ENCODE data around the gene CRYBB3. TPM values are rescaled to one million over a fixed set of nuclear protein-coding genes. Genes with fewer than 3 reads are reported as not detected.
"Not testable (repeated sequence)": the region's sequence is repeated elsewhere in the genome, so short reads cannot be mapped to it uniquely, and the experiment has no call there.

Gene CRYBB3
- polyA plus RNA-seq, 6 donors from 2014 or later: not detected

DNA sequence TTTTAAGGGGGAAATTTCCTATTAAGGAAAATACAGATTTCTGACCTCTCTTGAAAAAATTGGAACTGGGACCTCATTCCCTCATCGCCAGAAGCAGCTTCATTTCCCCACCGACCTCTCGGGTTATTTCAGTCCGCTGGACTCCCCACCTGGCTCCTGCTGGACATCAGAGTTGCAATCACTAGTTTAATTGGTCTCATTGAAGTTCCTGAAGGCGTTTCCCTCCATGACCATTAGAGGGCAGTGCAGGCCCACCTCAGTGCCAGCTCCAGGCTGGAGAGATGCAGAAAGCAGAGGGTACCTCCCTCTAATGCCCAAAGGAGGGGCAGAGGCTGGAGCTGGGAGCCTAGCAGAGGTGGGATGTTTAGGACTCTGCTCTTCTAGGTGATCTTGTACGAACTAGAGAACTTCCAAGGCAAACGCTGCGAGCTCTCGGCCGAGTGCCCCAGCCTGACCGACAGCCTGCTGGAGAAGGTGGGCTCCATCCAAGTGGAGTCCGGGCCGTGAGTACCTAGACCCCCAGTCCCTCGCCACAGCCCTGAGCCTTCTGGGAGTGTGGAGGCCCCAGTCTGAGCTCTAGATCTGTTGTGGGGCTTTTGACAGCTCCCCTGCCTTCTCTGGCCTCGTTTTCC is 2.7 kb downstream of the CRYBB3 start:
- Mint-ChIP-seq H3K36me3 (no peaks in the 10 kb centered on the region), H3K4me3 (no peak overlapping the region), H3K27me3 (peaks cover 4 to 17% (median 8%) of the 10 kb centered on the region in 3 donors), H3K4me1 (no peaks in the 10 kb centered on the region), H3K27ac (peak overlapping the region in 2 of 6 donors; percentile 44), H3K9me3 (no peaks in the 10 kb centered on the region)
- DNase-seq (peak; percentile 16), ATAC-seq (ENCODE audit: low read depth in 2 of 2) (no peak)

DNA sequence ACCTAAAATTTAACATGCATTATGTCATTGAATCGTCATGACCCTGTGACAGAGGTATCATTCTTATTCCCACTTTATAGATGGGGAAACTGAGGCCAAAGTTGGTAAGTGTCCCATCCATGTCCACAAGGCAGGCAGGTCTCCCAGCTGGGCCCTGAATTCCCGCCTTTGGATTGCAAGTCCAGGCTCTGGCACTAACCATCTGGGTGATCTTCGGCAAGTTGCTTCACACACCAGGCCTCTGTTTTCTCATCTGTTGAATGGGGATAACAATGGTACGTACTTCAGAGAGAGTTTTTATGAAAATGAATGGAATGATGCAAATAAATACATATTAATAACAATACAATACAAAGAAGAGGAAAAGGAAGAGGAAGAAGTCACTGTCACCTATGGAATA is 3.4 kb downstream of the CRYBB3 start:
- H3K4me3 Mint-ChIP-seq: peak overlapping the region in 1 of 8 donors; percentile 57
- peaks cover 0 to 5% (median 0%) of the 10 kb centered on the region in 7 donors for H3K9me3 Mint-ChIP-seq
- no peak for DNase-seq
- no peak overlapping the region for H3K27ac Mint-ChIP-seq
- ATAC-seq (ENCODE audit: low read depth in 2 of 2): no peak
- H3K27me3 Mint-ChIP-seq: peaks cover 9 to 24% (median 14%) of the 10 kb centered on the region in 3 donors
- no peaks in the 10 kb centered on the region for H3K4me1 Mint-ChIP-seq
- no peaks in the 10 kb centered on the region for H3K36me3 Mint-ChIP-seq

DNA sequence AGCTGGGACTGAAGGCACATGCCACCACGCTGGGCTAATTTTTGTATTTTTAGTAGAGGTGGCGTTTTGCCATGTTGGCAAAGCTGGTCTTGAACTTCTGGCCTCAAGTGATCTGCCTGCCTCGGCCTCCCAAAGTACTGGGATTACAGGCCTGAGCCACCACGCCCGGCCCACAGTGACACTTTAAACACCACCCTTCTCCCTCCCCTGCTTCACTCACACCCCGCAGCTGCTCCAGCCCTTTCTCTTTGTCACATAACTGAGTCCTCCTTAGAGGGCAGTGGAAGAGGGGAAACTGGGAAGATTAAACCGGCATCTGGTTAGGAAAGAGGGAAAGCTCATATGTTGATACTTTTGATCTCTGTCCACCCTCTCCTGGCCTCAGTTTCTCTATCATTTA is 4.9 kb downstream of the CRYBB3 start:
- ATAC-seq (ENCODE audit: low read depth in 2 of 2); H3K9me3 Mint-ChIP-seq; H3K4me3 Mint-ChIP-seq; H3K27ac Mint-ChIP-seq; H3K4me1 Mint-ChIP-seq; H3K36me3 Mint-ChIP-seq; DNase-seq: not testable (repeated sequence)
- H3K27me3 Mint-ChIP-seq: peaks cover 5 to 27% (median 16%) of the 10 kb centered on the region in 3 donors

DNA sequence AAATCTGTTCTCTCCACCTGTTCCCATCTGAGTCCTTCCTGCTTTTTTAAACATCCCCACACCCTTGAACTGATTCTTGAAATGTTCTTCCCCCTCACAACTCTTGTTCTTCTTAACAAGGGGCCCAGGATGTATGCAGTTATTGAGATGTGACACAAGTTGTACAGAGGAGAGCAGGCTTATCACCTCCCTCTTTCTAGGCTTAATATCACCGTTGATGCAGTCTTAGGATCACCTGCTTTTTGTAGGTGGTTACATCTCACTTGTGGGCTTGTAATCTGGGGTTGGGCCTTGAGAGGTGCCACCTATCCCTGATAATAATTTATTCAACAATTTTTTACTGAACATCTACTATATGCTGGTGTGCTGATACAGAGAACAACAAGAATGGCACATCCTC is 6.2 kb downstream of the CRYBB3 start:
- Mint-ChIP-seq H3K4me1 (no peaks in the 10 kb centered on the region), H3K36me3 (no peaks in the 10 kb centered on the region), H3K27ac (no peak overlapping the region), H3K27me3 (peaks cover 5 to 27% (median 16%) of the 10 kb centered on the region in 3 donors), H3K4me3 (no peak overlapping the region), H3K9me3 (peaks cover 0 to 5% (median 0%) of the 10 kb centered on the region in 7 donors)
- ATAC-seq (ENCODE audit: low read depth in 2 of 2): no peak
- no peak for DNase-seq

DNA sequence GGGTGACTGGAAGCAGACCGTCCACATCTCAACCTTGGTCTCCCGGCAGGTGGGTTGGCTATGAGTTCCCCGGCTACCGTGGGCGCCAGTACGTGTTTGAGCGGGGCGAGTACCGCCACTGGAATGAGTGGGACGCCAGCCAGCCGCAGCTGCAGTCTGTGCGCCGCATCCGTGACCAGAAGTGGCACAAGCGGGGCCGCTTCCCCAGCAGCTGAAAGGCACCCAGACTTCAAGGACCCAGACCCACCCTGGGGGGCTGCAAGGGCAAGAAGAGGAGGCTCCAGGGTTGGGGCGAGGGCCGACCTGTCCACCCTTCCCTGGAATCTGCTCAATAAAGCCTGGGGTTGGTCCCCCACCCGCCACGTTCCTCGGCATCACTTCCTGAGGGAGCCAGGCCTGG is 7.3 kb downstream of the CRYBB3 start:
- DNase-seq: no peak
- no peak for ATAC-seq (ENCODE audit: low read depth in 2 of 2)
- H3K27me3 Mint-ChIP-seq: peaks cover 5 to 26% (median 24%) of the 10 kb centered on the region in 3 donors
- H3K4me3 Mint-ChIP-seq: no peak overlapping the region
- H3K9me3 Mint-ChIP-seq: peaks cover 0 to 5% (median 0%) of the 10 kb centered on the region in 7 donors
- no peak overlapping the region for H3K27ac Mint-ChIP-seq
- H3K36me3 Mint-ChIP-seq: no peaks in the 10 kb centered on the region
- no peaks in the 10 kb centered on the region for H3K4me1 Mint-ChIP-seq

DNA sequence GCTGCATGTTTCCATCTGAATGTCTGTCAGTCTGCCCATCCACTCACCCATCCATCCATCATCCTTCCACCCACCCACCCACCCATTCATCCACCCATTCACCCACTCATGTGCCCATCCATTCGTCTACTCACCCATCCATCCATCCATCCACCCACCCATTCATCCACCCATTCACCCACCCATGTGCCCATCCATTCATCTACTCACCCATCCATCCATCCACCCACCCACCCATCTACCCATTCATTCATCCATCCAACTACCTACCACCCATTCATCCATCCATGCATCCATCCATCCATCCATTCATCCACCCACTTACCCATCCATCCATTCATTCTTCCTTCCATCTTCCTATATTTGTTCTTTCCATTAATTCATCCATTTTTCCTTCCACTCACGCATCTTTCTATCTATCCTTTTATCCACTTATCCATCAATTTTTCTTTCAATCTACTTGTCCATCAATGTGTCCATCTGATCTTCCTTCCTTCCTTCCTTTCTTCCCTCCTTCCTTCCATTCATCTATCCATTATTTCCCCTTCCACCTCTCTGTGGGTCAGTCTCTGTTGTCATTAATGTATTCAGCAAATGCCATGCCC is 8.0 kb downstream of the CRYBB3 start:
- peaks cover 5 to 24% (median 20%) of the 10 kb centered on the region in 3 donors for H3K27me3 Mint-ChIP-seq
- H3K36me3 Mint-ChIP-seq: no peaks in the 10 kb centered on the region
- H3K4me1 Mint-ChIP-seq: no peaks in the 10 kb centered on the region
- H3K27ac Mint-ChIP-seq: no peak overlapping the region
- H3K9me3 Mint-ChIP-seq: peaks cover 0 to 5% (median 0%) of the 10 kb centered on the region in 7 donors
- ATAC-seq (ENCODE audit: low read depth in 2 of 2) (no peak), DNase-seq (no peak)
- no peak overlapping the region for H3K4me3 Mint-ChIP-seq

DNA sequence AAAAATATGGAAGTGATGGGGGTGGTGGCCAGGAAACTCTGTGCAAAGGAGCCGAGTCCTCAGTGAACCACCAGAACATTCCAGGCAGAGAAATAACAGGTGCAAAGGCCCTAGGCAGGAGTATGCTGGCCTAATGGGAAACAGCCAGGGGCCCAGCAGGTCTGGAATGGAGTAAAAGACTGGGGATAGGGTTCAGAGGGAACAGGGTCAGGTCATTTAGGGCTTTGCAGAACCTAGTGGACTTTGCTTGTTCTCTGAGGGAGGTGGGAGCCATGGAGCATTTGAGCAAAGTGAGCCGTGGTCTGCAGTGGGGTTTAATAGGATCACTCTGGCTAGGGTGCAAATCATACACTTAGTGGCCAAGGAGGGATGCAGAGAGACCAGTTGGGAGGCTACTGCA is 8.7 kb downstream of the CRYBB3 start:
- DNase-seq (no peak), ATAC-seq (ENCODE audit: low read depth in 2 of 2) (no peak)
- H3K4me1 Mint-ChIP-seq: no peaks in the 10 kb centered on the region
- no peak overlapping the region for H3K27ac Mint-ChIP-seq
- no peaks in the 10 kb centered on the region for H3K36me3 Mint-ChIP-seq
- H3K9me3 Mint-ChIP-seq: peaks cover 0 to 5% (median 2%) of the 10 kb centered on the region in 7 donors
- no peak overlapping the region for H3K4me3 Mint-ChIP-seq
- H3K27me3 Mint-ChIP-seq: peaks cover 5 to 24% (median 20%) of the 10 kb centered on the region in 3 donors

DNA sequence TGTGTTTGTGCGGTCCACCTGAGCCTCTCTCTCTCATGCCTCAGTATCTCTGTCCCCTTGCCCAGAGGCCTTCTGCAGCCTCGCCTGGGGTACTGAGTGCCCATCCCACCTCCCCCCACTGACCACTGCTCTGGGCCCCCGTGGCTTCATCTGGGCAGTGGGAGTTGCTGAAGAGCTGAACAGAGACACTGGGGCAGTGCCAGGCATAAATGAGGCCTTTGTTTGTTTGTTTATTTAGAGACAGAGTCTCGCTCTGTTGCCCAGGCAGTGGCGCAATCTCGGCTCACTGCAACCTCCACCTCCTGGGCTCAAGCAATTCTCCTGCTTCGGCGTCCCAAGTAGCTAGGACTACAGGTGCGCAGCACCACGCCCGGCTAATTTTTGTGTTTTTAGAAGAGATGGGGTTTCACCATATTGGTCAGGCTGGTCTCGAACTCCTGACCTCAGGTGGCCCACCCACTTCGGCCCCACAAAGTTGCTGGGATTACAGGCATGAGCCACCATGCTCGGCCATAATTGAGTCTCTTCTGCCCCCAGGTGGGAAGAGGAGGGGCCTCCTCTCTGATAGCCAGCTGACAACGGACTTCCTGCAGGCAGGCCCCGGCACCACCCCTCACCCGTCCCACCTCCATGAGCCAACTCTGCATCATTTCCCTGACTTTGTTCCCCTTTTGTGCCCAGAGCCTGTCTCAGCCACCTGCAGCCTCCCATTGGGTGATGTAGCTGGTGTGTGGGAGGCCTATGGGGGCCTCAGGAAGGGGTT is 9.3 kb downstream of the CRYBB3 start:
- H3K27ac Mint-ChIP-seq: no peak overlapping the region
- H3K4me1 Mint-ChIP-seq: no peaks in the 10 kb centered on the region
- no peaks in the 10 kb centered on the region for H3K36me3 Mint-ChIP-seq
- peaks cover 10 to 30% (median 20%) of the 10 kb centered on the region in 3 donors for H3K27me3 Mint-ChIP-seq
- H3K4me3 Mint-ChIP-seq: no peak overlapping the region
- peaks cover 0 to 11% (median 5%) of the 10 kb centered on the region in 7 donors for H3K9me3 Mint-ChIP-seq
- no peak for ATAC-seq (ENCODE audit: low read depth in 2 of 2)
- DNase-seq: no peak

DNA sequence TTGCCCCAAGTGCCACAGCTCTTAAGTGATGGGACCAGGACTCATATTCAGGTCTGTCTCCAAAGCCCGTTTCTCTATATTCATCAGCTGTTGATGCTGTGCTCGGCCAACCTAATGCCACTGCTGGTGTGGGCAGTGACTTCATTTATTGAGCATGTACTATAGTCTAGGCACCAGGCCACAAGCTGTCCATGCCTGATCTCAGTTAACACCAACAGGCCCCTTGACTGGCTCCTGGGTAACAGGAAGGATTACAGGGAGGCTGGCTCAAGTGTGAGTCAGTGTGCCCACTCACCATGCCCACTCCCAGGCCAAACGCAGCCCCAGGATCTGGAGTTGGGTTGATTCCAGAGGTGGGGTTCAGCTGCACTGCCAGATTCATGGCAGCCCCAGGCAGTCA is 11.1 kb downstream of the CRYBB3 start:
- H3K27me3 Mint-ChIP-seq: peaks cover 10 to 30% (median 20%) of the 10 kb centered on the region in 3 donors

DNA sequence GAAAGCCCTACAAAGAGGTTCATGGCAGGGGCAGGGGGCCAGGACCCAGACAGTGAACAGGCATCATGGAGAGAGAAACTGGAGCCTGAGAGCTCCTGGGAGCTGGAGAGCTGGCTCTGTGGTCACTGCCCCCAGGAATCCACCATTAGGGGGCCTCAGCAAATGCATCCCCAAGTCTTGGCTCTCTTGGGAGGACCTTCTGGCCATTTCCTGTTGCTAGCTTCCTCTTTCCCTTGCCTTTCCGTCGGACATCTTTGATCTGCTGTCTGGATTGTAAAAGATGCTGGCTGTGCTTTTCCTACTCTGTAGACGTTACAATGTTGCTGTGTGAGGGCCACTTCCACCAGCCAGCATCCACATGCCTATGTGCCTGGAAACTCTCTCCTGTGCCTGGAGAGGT is 12.7 kb downstream of the CRYBB3 start:
- Mint-ChIP-seq H3K27me3 (peaks cover 10 to 31% (median 21%) of the 10 kb centered on the region in 3 donors), H3K36me3 (no peaks in the 10 kb centered on the region), H3K4me1 (no peaks in the 10 kb centered on the region), H3K9me3 (peaks cover 0 to 19% (median 9%) of the 10 kb centered on the region in 7 donors), H3K4me3 (peak overlapping the region in 1 of 8 donors; percentile 21), H3K27ac (no peak overlapping the region)
- no peak for ATAC-seq (ENCODE audit: low read depth in 2 of 2)
- DNase-seq: no peak

More for the DNA sequence above, 11.1 kb downstream of the CRYBB3 start:
- Mint-ChIP-seq H3K9me3 (peaks cover 0 to 19% (median 9%) of the 10 kb centered on the region in 7 donors), H3K4me3 (no peak overlapping the region), H3K36me3 (no peaks in the 10 kb centered on the region), H3K4me1 (no peaks in the 10 kb centered on the region), H3K27ac (no peak overlapping the region)
- DNase-seq (no peak), ATAC-seq (ENCODE audit: low read depth in 2 of 2) (no peak)

DNA sequence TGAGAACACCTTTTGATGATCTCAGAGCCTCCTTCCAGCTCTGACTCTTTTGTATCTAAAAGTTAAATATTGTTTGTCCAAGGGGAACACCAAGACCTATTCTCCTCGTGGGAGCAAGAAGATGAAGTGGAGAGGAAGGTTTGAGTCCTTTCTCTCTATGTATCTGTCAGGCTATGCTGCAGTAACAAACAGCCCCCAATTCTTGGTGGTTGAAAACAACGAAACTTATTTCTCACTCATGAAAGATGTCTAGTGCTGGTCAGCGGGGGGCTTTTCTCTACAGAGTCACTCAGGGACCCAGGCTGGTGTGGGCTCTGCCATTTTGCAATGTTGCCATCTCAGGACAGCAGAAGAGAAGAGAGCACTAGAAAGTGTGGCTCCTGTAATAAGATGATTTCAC is 13.6 kb downstream of the CRYBB3 start:
- Mint-ChIP-seq H3K36me3 (no peaks in the 10 kb centered on the region), H3K27ac (no peak overlapping the region), H3K4me3 (no peak overlapping the region), H3K4me1 (no peaks in the 10 kb centered on the region), H3K27me3 (peaks cover 8 to 30% (median 19%) of the 10 kb centered on the region in 3 donors), H3K9me3 (peaks cover 0 to 19% (median 5%) of the 10 kb centered on the region in 7 donors)
- DNase-seq: no peak
- no peak for ATAC-seq (ENCODE audit: low read depth in 2 of 2)

DNA sequence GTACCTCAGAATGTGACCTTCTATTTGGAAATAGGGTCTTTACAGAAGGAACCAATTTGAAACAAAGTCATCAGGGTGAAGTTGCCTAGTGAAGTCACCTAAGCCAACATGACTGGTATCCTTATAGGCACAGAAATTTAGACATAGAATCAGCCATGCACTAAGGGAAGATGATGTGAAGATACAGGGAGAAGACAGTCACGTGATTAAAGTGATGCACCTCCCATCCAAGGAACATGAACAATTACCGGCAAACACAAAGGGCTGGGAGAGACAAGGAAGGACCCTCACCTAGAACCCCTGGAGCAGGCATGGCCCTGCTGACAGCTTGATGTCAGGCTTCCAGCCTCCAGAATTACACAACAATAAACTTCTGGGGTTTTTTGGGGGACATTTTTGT is 16.6 kb downstream of the CRYBB3 start:
- Mint-ChIP-seq H3K4me3 (no peak overlapping the region), H3K27me3 (peaks cover 8 to 36% (median 30%) of the 10 kb centered on the region in 3 donors), H3K9me3 (peaks cover 0 to 19% (median 5%) of the 10 kb centered on the region in 7 donors), H3K36me3 (no peaks in the 10 kb centered on the region), H3K4me1 (peaks cover 0 to 4% (median 0%) of the 10 kb centered on the region in 3 donors), H3K27ac (no peak overlapping the region)
- ATAC-seq (ENCODE audit: low read depth in 2 of 2) (no peak), DNase-seq (no peak)

DNA sequence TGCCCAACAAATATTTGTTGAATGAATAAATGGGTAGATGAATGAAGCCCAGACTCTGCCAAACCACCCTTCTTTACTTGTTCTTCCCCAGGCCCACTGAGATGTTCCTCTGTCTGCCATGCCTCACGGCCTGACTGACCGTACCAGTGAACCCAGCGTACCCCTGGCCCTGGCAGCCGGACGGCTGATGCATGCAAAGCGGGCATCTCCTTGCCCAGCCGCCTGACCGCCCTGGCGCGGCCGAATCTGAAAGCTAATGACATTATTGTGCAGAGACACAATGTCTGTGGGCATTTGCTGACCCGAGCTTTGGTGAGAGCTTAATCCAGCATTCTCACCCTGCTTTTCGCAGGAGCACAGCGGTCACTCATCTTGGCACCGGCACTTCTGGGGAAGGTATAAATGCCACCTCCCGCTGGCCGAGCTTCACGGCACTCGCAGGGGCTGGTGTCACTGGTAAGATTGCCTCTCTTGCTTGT is 19.6 kb downstream of the CRYBB3 start, which contains the start of gene CRYBB2:
TSS of gene CRYBB2 (plus strand) at position 429 of the 479 bp plus-strand sequence. CDS start 1,791 bp downstream, outside the sequence.
- no peak for ATAC-seq (ENCODE audit: low read depth in 2 of 2)
- H3K27me3 Mint-ChIP-seq: peaks cover 16 to 44% (median 44%) of the 10 kb centered on the region in 3 donors
- no peak for DNase-seq

More for the DNA sequence above, 19.6 kb downstream of the CRYBB3 start, which contains the start of gene CRYBB2:
- Mint-ChIP-seq H3K9me3 (peaks cover 0 to 8% (median 2%) of the 10 kb centered on the region in 7 donors), H3K27ac (no peak within 1 kb of the TSS), H3K4me1 (peaks cover 0 to 4% (median 0%) of the 10 kb centered on the region in 3 donors), H3K36me3 (no peaks in the 10 kb centered on the region), H3K4me3 (no peak within 1 kb of the TSS)
